H9 (cell line): Measurements from ENCODE around the gene FRK. TPM values are rescaled to one million over a fixed set of nuclear protein-coding genes. Genes with fewer than 3 reads are reported as not detected.

Experiments used
- DNase-seq: peaks from one replicate; pipeline ENCODE4 v3.0.0-alpha.2; 2017
- H2AFZ ChIP-seq: one replicate; pipeline ENCODE4 v1.6.1; 2013; ENCODE audit warnings: mild to moderate bottlenecking, low read length, control low read depth, moderate library complexity
- H2AK5ac ChIP-seq: 2 replicates; pipeline ENCODE4 v1.6.1; 2013; ENCODE audit warnings: low read length, control low read depth, mixed read lengths; ENCODE audit not compliant: insufficient read length
- H2BK120ac ChIP-seq: one replicate; pipeline ENCODE4 v1.6.1; 2013; ENCODE audit warnings: low read depth, mild to moderate bottlenecking, low read length, control low read depth, inconsistent platforms; ENCODE audit not compliant: poor library complexity, severe bottlenecking
- H2BK12ac ChIP-seq: 2 replicates; pipeline ENCODE4 v1.6.1; 2013; ENCODE audit warnings: low read length, control low read depth, mixed read lengths, low read depth; ENCODE audit not compliant: insufficient read length
- H2BK15ac ChIP-seq: 2 replicates; pipeline ENCODE4 v1.6.1; 2013; ENCODE audit warnings: low read depth, low read length, control low read depth
- H2BK20ac ChIP-seq: one replicate; pipeline ENCODE4 v1.6.1; 2013; ENCODE audit warnings: low read depth, mild to moderate bottlenecking, low read length, control low read depth, inconsistent platforms; ENCODE audit not compliant: poor library complexity, severe bottlenecking
- H2BK5ac ChIP-seq: 2 replicates; pipeline ENCODE4 v1.6.1; 2013; ENCODE audit warnings: low read length, control low read depth, mixed read lengths; ENCODE audit not compliant: insufficient read length
- H3K14ac ChIP-seq: 2 replicates; pipeline ENCODE4 v1.6.1; 2013; ENCODE audit warnings: low read length, control low read depth; ENCODE audit not compliant: insufficient read depth
- H3K18ac ChIP-seq: 2 replicates; pipeline ENCODE4 v1.6.1; 2013; ENCODE audit warnings: low read depth, mild to moderate bottlenecking, mixed read lengths, low read length, control low read depth; ENCODE audit not compliant: insufficient read length
- H3K23ac ChIP-seq: 2 replicates; pipeline ENCODE4 v1.6.1; 2013; ENCODE audit warnings: low read length, control low read depth, mixed read lengths, low read depth; ENCODE audit not compliant: insufficient read length
- H3K23me2 ChIP-seq: 2 replicates; pipeline ENCODE4 v1.6.1; 2013; ENCODE audit warnings: low read depth, mild to moderate bottlenecking, mixed read lengths, low read length, control low read depth; ENCODE audit not compliant: insufficient read length, poor library complexity, severe bottlenecking
- H3K27ac ChIP-seq: 2 replicates; pipeline ENCODE4 v1.5.1; 2013; ENCODE audit warnings: low read length, control low read depth, mixed read lengths, low read depth; ENCODE audit not compliant: insufficient read length
- H3K27me3 ChIP-seq: 2 replicates; pipeline ENCODE4 v1.6.1; 2013; ENCODE audit warnings: low read length, control low read depth, inconsistent platforms; ENCODE audit not compliant: insufficient read depth
- H3K4ac ChIP-seq: 2 replicates; pipeline ENCODE4 v1.6.1; 2013; ENCODE audit warnings: low read depth, mild to moderate bottlenecking, control low read depth, inconsistent platforms, low read length, moderate library complexity
- H3K4me1 ChIP-seq: 2 replicates; pipeline ENCODE4 v1.6.1; 2013; ENCODE audit warnings: low read length, control low read depth, inconsistent platforms; ENCODE audit not compliant: insufficient read depth
- H3K4me2 ChIP-seq: 2 replicates; pipeline ENCODE4 v1.6.1; 2013; ENCODE audit warnings: low read length, control low read depth, mixed read lengths; ENCODE audit not compliant: insufficient read length, insufficient read depth
- H3K56ac ChIP-seq: 2 replicates; pipeline ENCODE4 v1.6.1; 2013; ENCODE audit warnings: low read depth, mild to moderate bottlenecking, mixed read lengths, low read length, control low read depth; ENCODE audit not compliant: insufficient read length
- H3K79me1 ChIP-seq: 2 replicates; pipeline ENCODE4 v1.6.1; 2013; ENCODE audit warnings: low read depth, mild to moderate bottlenecking, moderate library complexity, low read length, control low read depth, inconsistent platforms; ENCODE audit not compliant: insufficient read depth, poor library complexity, severe bottlenecking
- H3K79me2 ChIP-seq: 2 replicates; pipeline ENCODE4 v1.6.1; 2013; ENCODE audit warnings: low read length, control low read depth, inconsistent platforms; ENCODE audit not compliant: insufficient read depth
- H3K9ac ChIP-seq: 2 replicates; pipeline ENCODE4 v1.6.1; 2013; ENCODE audit warnings: low read length, control low read depth, mixed read lengths; ENCODE audit not compliant: insufficient read length; ENCODE audit errors: extremely low read depth
- H3K9me3 ChIP-seq: one replicate; pipeline ENCODE4 v1.6.1; 2013; ENCODE audit warnings: low read depth, low read length, inconsistent platforms; ENCODE audit not compliant: control insufficient read depth
- H3T11ph ChIP-seq: one replicate; pipeline ENCODE4 v1.6.1; 2013; ENCODE audit warnings: mild to moderate bottlenecking, low read length, control low read depth, inconsistent platforms
- H4K20me1 ChIP-seq: one replicate; pipeline ENCODE4 v1.6.1; 2013; ENCODE audit not compliant: control insufficient read depth, insufficient read length, insufficient read depth
- H4K5ac ChIP-seq: 2 replicates; pipeline ENCODE4 v1.6.1; 2013; ENCODE audit warnings: low read depth, mild to moderate bottlenecking, mixed read lengths, low read length, control low read depth; ENCODE audit not compliant: insufficient read length
- H4K8ac ChIP-seq: replicated peaks from 2 replicates; pipeline ENCODE4 v1.6.1; 2013; ENCODE audit warnings: low read length, control low read depth, mixed read lengths, low read depth; ENCODE audit not compliant: insufficient read length
- H4K91ac ChIP-seq: 2 replicates; pipeline ENCODE4 v1.6.1; 2013; ENCODE audit warnings: low read depth, mild to moderate bottlenecking, moderate library complexity, mixed read lengths, low read length, control low read depth; ENCODE audit not compliant: insufficient read length
- H3K27ac Mint-ChIP-seq, 3 experiments: 2 replicates in 2 of 3; 3 replicates in 1 of 3; pipeline ENCODE4 v1.8.0; 2020 to 2021; ENCODE audit warnings: mixed read lengths in 3 of 3, mild to moderate bottlenecking in 1 of 3, moderate library complexity in 1 of 3
- H3K27me3 Mint-ChIP-seq: 2 replicates; pipeline ENCODE4 v1.8.0; 2021; ENCODE audit warnings: low read depth, mild to moderate bottlenecking, moderate library complexity, mixed read lengths
- H3K36me3 Mint-ChIP-seq, 3 experiments: 2 replicates in 2 of 3; 3 replicates in 1 of 3; pipeline ENCODE4 v1.8.0; 2020 to 2021; ENCODE audit warnings: low read depth in 3 of 3, mixed read lengths in 3 of 3; ENCODE audit not compliant: insufficient read depth in 1 of 3
- H3K4me1 Mint-ChIP-seq, 2 experiments: 2 replicates each; pipeline ENCODE4 v1.8.0; 2020; ENCODE audit warnings: mixed read lengths in 2 of 2
- H3K4me3 Mint-ChIP-seq, 2 experiments: 2 replicates in 1 of 2; 3 replicates in 1 of 2; pipeline ENCODE4 v1.8.0; 2020 to 2021; ENCODE audit warnings: mild to moderate bottlenecking in 2 of 2, mixed read lengths in 2 of 2, moderate library complexity in 1 of 2
- H3K9me3 Mint-ChIP-seq, 2 experiments: 2 replicates in 1 of 2; 3 replicates in 1 of 2; pipeline ENCODE4 v1.8.0; 2020; ENCODE audit warnings: mild to moderate bottlenecking in 2 of 2, mixed read lengths in 2 of 2, moderate library complexity in 1 of 2
- CTCF ChIP-seq: fragments of 200-600 bp; sonication (generic); conservative IDR thresholded peaks from 3 replicates; pipeline ENCODE4 v1.8.0; 2021; ENCODE audit warnings: antibody characterized with exemption, mild to moderate bottlenecking
- WGBS: extraction: QIAGEN DNeasy Blood & Tissue Kit; methylation state at CpG from one replicate; pipeline ENCODE4 v1.1.7; 2013; ENCODE audit warnings: missing lambda C conversion rate, low lambda C conversion rate, mixed read lengths; ENCODE audit not compliant: insufficient read length; ENCODE audit errors: extremely low coverage; 5-methylcytosine and 5-hydroxymethylcytosine counted together
- total RNA-seq: library from RNA; stranded (reverse); gene quantifications from 2 replicates; pipeline ENCODE4 v1.2.1, GENCODE V29; 2021

FRK gene
- total RNA-seq, 1 experiment from 2014 or later = 0.15 TPM

- Histone ChIP-seq H2BK5ac (no peak overlapping the region), H4K20me1 (no peaks in the 10 kb centered on the region), H3K18ac (no peak overlapping the region), H3K79me1 (no peaks in the 10 kb centered on the region), H2BK15ac (no peak overlapping the region), H3K14ac (no peak overlapping the region), H3K79me2 (no peaks in the 10 kb centered on the region), H3K4ac (no peak overlapping the region), H4K8ac (no peak overlapping the region), H3K9me3 (no peaks in the 10 kb centered on the region), H3K4me1 (no peaks in the 10 kb centered on the region), H2BK12ac (no peak overlapping the region), H3K23me2 (no peaks in the 10 kb centered on the region), H3T11ph (no peak overlapping the region), H4K5ac (no peak overlapping the region), H2AK5ac (no peak overlapping the region), H3K4me2 (no peak overlapping the region), H3K27me3 (no peaks in the 10 kb centered on the region), H3K56ac (no peak overlapping the region), H2BK120ac (no peak overlapping the region), H3K9ac (no peak overlapping the region), H2AFZ (no peak overlapping the region), H3K27ac (no peak overlapping the region), H2BK20ac (no peak overlapping the region), H4K91ac (no peak overlapping the region), H3K23ac (no peak overlapping the region)
- no peak for DNase-seq
- Mint-ChIP-seq H3K4me3 (no peak overlapping the region), H3K27ac (no peak overlapping the region), H3K36me3 (no peaks in the 10 kb centered on the region), H3K4me1 (no peaks in the 10 kb centered on the region; a peak in 1 of 4 replicates), H3K9me3 (no peaks in the 10 kb centered on the region), H3K27me3 (no peaks in the 10 kb centered on the region)
- no CpG with 5 or more reads among the region's 3 CpGs for WGBS
- TF ChIP-seq CTCF = no peak
These were observed 158.8 kb downstream of the FRK start for GRCh38 chr6:115901896-115902295.
